GM06990 (cell line): ENCODE results near the gene MAPK13.

Experiments used
- DNase-seq: peaks from one replicate; pipeline ENCODE4 v3.0.0-alpha.2; 2011; ENCODE audit not compliant: insufficient read length; ENCODE audit errors: extremely low read depth
- H3K27me3 ChIP-seq: replicated peaks from 2 replicates; pipeline ENCODE4 v1.6.0; 2011; ENCODE audit warnings: low read length; ENCODE audit not compliant: control insufficient read depth, insufficient read depth
- H3K36me3 ChIP-seq: 2 replicates; pipeline ENCODE4 v1.5.1; 2011; ENCODE audit warnings: low read length; ENCODE audit not compliant: control insufficient read depth, insufficient read depth
- H3K4me3 ChIP-seq: replicated peaks from 2 replicates; pipeline ENCODE4 v1.5.1; 2011; ENCODE audit warnings: low read depth, mild to moderate bottlenecking, control low read depth, low read length
- CTCF ChIP-seq: IDR thresholded peaks from 2 replicates; pipeline ENCODE4 v1.5.1; 2011; ENCODE audit warnings: low read length, control low read depth, mild to moderate bottlenecking, inconsistent platforms; ENCODE audit not compliant: insufficient read depth, poor library complexity, severe bottlenecking

Gene MAPK13

DNA sequence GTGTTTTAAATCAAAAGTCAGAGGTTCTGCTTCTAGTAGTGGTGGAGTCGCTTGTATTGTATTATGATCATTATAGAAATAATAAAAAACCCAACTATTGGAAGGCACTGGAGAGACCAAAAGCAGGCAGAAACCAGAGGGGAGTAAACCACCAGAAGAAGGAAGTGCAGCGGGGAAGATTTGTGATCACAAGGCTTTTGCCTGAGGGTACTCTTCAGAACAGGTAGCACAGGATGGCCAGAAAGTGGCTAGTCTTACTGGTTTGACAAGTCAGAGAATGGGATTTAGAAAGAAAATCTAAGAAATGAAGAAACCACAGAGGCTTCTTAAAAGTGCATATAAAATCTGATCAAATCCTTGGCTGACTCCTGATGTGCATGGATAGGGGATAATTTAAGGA lies 24.0 kb downstream of the MAPK13 start:
- no peak for DNase-seq
- TF ChIP-seq CTCF: no peak
- H3K4me3 ChIP-seq: no peak overlapping the region

GRCh38 chr6:36155662-36156061 lies 25.3 kb downstream of the MAPK13 start:
- no peak for TF ChIP-seq CTCF
- no peak for DNase-seq
- no peaks in the 10 kb centered on the region for H3K27me3 ChIP-seq

More for the DNA sequence above, 24.0 kb downstream of the MAPK13 start:
- Histone ChIP-seq H3K36me3 (no peaks in the 10 kb centered on the region), H3K27me3 (no peaks in the 10 kb centered on the region)

GRCh38 chr6:36160147-36160760 lies 29.9 kb downstream of the MAPK13 start:
- no peak overlapping the region for H3K4me3 ChIP-seq
- H3K36me3 ChIP-seq: no peaks in the 10 kb centered on the region
- no peak for TF ChIP-seq CTCF
- no peak for DNase-seq
- H3K27me3 ChIP-seq: no peaks in the 10 kb centered on the region

More at GRCh38 chr6:36155662-36156061, 25.3 kb downstream of the MAPK13 start:
- H3K36me3 ChIP-seq: no peaks in the 10 kb centered on the region
- no peak overlapping the region for H3K4me3 ChIP-seq

DNA sequence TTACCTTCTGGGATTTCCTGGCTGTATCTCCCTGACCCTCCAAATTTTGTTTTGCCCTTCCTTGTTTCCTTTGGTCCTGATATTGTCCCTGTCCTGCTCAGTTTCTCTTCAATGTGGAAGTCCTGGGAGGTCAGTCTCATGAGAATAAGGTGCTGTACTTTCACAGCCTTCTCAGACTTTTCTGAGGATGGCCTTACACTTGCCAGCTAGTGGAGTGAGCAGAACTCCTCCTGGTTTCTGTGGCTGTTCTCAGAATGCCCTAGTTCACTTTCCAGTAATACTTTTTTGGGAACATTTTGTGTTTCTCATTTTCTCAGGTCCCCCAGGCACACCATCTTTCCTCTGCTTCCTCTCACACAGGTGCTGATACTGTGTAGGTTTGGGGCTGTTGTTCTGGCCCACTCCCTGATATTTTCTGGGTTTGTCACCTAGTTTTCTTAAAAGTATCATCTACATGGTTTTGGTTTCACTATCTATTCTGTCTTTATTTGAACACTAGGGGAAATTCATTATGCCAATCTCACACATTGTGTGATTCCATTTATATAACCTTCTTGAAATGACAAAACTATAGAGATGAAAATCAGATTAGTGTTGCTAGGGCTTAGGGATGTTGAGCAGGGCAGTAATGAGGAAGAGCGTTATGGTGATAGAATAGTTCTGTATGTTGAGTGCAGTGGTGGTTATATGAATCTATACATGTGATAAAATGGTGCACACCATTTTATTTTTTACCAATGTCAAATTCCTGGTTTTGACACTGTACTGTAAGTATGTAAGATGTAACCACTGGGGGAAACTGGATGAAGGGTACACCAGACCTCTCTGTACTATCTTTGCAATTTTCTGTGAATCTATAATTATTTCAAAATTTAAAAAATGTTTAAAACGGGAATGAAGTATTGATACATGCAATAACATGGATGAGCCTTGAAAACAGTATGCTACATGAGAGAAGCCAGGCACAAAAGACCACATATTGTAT lies 39.0 kb downstream of the MAPK13 start:
- peak; percentile 21 for DNase-seq
- H3K36me3 ChIP-seq: no peaks in the 10 kb centered on the region
- no peak overlapping the region for H3K4me3 ChIP-seq
- no peak for TF ChIP-seq CTCF
- H3K27me3 ChIP-seq: no peaks in the 10 kb centered on the region

- TF ChIP-seq CTCF: no peak
- Histone ChIP-seq H3K36me3 (no peaks in the 10 kb centered on the region), H3K4me3 (no peak overlapping the region), H3K27me3 (no peaks in the 10 kb centered on the region)
- DNase-seq: no peak
These were observed 40.4 kb downstream of the MAPK13 start for GRCh38 chr6:36170704-36171103.
